Measurements from ENCODE around the gene MAGI1.

DNA sequence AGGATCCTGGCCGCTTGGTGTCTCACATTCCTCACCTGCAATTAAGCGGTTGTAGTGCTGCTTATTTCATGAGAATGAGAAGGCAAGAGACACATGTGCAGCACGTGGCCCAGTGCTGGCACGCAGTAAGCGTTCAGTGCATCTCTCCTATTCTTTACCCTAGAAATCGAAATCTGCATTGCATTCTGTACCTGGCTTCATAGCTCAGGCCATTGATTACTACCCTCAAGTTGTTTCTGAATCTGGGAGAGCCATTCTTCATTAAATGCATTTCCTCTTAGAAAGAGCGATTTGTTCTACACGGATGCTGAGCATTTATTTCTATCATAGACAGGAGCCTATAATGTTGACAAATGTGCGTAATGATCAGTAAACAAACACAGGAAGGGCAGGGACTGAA lies 168.9 kb downstream of the MAGI1 start:
- TF ChIP-seq JUND (IDR thresholded peaks at IDR 0.05) (no peak), EZH2 (IDR thresholded peaks at IDR 0.05) (no peak), CTCF (IDR thresholded peaks at IDR 0.05 in 2 of 3, conservative IDR thresholded peaks at IDR 0.05 in 1 of 3; ENCODE audit: borderline replicate concordance in 1 of 3, insufficient read depth in 1 of 3, low read depth in 2 of 3, low read length in 2 of 3) (no peak), POLR2A (IDR thresholded peaks at IDR 0.05; ENCODE audit: borderline replicate concordance, extremely low read depth, insufficient read depth, insufficient read length) (no peak), RAD21 (IDR thresholded peaks at IDR 0.05; ENCODE audit: low read depth) (no peak), SIN3A (IDR thresholded peaks at IDR 0.05; ENCODE audit: low read depth) (no peak), CEBPB (IDR thresholded peaks at IDR 0.05; ENCODE audit: low read depth) (no peak), REST (IDR thresholded peaks at IDR 0.05; ENCODE audit: low read depth) (no peak), MAX (IDR thresholded peaks at IDR 0.05) (no peak), SP1 (IDR thresholded peaks at IDR 0.05; ENCODE audit: low read depth) (no peak), EZH2phosphoT487 (IDR thresholded peaks at IDR 0.05; ENCODE audit: borderline replicate concordance) (no peak), ZFX (IDR thresholded peaks at IDR 0.05) (no peak), POLR2AphosphoS5 (IDR thresholded peaks at IDR 0.05; ENCODE audit: low read depth, low read length) (no peak), ZNF274 (IDR thresholded peaks at IDR 0.05; ENCODE audit: low read depth, low read length) (no peak)
